Thoracic aorta (tissue), 2 donors: ENCODE data around the gene LRIT1. TPM values are rescaled to one million over a fixed set of nuclear protein-coding genes. Genes with fewer than 3 reads are reported as not detected.
"Not testable (repeated sequence)": the region's sequence is repeated elsewhere in the genome, so short reads cannot be mapped to it uniquely, and the experiment has no call there.

ENCODE experiments used
- ATAC-seq: fragments of 150-250 bp; one replicate; pipeline ENCODE4 v1.8.0; 2017; ENCODE audit warnings: low read depth; ENCODE audit not compliant: insufficient number of reproducible peaks, low FRiP score
- DNase-seq: peaks from one replicate; pipeline ENCODE4 v3.0.0-alpha.2; 2020; ENCODE audit warnings: low spot score
- H3K27ac ChIP-seq, 2 donors: fragments of 200-600 bp; sonication (generic); 1 replicate in 1 of 2; 2 replicates in 1 of 2; pipeline ENCODE4 v1.5.1; 2016; ENCODE audit warnings: mild to moderate bottlenecking in 2 of 2, moderate library complexity in 2 of 2
- H3K27me3 ChIP-seq: fragments of 200-600 bp; sonication (generic); replicated peaks from 2 replicates; pipeline ENCODE4 v1.6.0; 2016; ENCODE audit warnings: mild to moderate bottlenecking; ENCODE audit not compliant: insufficient read depth
- H3K36me3 ChIP-seq: fragments of 200-600 bp; sonication (generic); one replicate; pipeline ENCODE4 v1.5.1; 2016
- H3K4me1 ChIP-seq, 2 donors: fragments of 200-600 bp; sonication (generic); 1 replicate in 1 of 2; 2 replicates in 1 of 2; pipeline versions ENCODE4 v1.5.1 to v1.6.0; 2016; ENCODE audit warnings: low read depth in 2 of 2, mild to moderate bottlenecking in 1 of 2; ENCODE audit not compliant: control insufficient read depth in 1 of 2
- H3K4me3 ChIP-seq: fragments of 200-600 bp; sonication (generic); 2 replicates; pipeline ENCODE4 v1.5.1; 2016; ENCODE audit warnings: mild to moderate bottlenecking
- H3K9me3 ChIP-seq: fragments of 200-600 bp; sonication (generic); 2 replicates; pipeline ENCODE4 v1.5.1; 2016
- total RNA-seq, 2 donors: library from RNA; depleted of rRNA; stranded (reverse); fragments of >200 nt; gene quantifications; one replicate each; pipeline versions ENCODE4 v1.1.0 to v1.2.3, GENCODE V29; 2016
- TF ChIP-seq, protein P1 (sequence below): fragments of 200-600 bp; sonication (generic); IDR thresholded peaks from one replicate; pipeline ENCODE4 v1.5.1; 2019; ENCODE audit warnings: antibody characterized with exemption

LRIT1 gene, protein sequence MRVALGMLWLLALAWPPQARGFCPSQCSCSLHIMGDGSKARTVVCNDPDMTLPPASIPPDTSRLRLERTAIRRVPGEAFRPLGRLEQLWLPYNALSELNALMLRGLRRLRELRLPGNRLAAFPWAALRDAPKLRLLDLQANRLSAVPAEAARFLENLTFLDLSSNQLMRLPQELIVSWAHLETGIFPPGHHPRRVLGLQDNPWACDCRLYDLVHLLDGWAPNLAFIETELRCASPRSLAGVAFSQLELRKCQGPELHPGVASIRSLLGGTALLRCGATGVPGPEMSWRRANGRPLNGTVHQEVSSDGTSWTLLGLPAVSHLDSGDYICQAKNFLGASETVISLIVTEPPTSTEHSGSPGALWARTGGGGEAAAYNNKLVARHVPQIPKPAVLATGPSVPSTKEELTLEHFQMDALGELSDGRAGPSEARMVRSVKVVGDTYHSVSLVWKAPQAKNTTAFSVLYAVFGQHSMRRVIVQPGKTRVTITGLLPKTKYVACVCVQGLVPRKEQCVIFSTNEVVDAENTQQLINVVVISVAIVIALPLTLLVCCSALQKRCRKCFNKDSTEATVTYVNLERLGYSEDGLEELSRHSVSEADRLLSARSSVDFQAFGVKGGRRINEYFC
- total RNA-seq, result not detected

DNA sequence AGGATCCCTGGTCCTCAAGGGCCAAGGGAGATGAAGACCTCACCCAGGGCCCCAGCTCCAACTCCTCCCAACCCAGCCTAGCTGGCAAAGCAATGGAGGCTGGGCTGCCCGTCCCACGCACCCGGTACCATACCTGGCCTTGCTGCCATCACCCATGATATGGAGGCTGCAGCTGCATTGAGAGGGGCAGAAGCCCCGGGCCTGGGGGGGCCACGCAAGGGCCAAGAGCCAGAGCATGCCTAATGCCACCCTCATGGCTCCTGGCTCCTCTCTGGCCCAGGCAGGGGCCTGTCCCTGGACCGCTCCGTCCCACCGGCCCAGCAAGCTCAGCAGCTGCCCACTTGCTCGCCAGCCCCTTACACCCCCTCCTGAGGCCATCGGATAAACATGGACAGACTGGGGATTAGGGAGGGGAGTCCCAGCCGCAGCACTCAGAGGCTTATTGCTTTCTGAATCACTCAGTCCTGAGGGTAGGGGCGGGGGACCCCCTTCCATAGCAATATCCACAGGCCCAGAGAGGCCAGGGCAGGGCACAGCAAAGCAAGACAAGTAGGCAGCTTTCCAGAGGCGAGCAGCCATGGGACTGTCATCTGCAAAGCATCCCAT lies at the start of gene LRIT1:
Gene LRIT1 (minus strand): TSS at position 362 of the 606 bp plus-strand sequence. CDS start 107 bp downstream, at position 255.
- ATAC-seq, result no peak
- no peak within 1 kb of the TSS for H3K4me3 ChIP-seq
- no peak for DNase-seq
- H3K36me3 ChIP-seq, result no peaks in the 10 kb centered on the region
- no peaks in the 10 kb centered on the region for H3K9me3 ChIP-seq
- TF ChIP-seq, protein P1, sequence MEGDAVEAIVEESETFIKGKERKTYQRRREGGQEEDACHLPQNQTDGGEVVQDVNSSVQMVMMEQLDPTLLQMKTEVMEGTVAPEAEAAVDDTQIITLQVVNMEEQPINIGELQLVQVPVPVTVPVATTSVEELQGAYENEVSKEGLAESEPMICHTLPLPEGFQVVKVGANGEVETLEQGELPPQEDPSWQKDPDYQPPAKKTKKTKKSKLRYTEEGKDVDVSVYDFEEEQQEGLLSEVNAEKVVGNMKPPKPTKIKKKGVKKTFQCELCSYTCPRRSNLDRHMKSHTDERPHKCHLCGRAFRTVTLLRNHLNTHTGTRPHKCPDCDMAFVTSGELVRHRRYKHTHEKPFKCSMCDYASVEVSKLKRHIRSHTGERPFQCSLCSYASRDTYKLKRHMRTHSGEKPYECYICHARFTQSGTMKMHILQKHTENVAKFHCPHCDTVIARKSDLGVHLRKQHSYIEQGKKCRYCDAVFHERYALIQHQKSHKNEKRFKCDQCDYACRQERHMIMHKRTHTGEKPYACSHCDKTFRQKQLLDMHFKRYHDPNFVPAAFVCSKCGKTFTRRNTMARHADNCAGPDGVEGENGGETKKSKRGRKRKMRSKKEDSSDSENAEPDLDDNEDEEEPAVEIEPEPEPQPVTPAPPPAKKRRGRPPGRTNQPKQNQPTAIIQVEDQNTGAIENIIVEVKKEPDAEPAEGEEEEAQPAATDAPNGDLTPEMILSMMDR, result no peak
- H3K4me1 ChIP-seq, result no peaks in the 10 kb centered on the region
- H3K27ac ChIP-seq, result no peak within 1 kb of the TSS
- H3K27me3 ChIP-seq, result no peaks in the 10 kb centered on the region

DNA sequence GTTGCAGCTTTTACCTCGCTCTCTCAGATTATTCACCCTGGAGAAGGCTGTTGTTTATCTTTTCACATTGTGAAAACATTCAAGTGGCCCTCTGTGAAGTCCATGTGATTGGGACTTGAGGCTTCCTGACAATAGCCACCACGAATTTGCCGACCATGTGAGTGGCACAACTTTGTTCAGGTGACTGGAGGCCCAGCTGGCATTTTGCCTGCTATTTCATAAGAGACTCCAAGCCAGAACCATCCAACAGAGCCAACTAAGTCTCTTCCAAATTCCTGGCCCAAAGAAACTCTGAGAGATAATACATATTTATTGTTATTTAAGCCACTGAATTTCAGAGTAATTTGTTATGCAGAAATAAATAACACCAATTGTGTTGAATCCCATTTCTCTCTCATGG lies 48.9 kb upstream of the LRIT1 start:
- Histone ChIP-seq H3K27me3 (no peaks in the 10 kb centered on the region), H3K9me3 (no peaks in the 10 kb centered on the region), H3K27ac (no peak overlapping the region), H3K36me3 (no peaks in the 10 kb centered on the region), H3K4me1 (peaks cover 2 to 11% of the 10 kb centered on the region in 2 donors), H3K4me3 (no peak overlapping the region)
- ATAC-seq (no peak), DNase-seq (no peak)
- TF ChIP-seq, protein P1, result no peak

DNA sequence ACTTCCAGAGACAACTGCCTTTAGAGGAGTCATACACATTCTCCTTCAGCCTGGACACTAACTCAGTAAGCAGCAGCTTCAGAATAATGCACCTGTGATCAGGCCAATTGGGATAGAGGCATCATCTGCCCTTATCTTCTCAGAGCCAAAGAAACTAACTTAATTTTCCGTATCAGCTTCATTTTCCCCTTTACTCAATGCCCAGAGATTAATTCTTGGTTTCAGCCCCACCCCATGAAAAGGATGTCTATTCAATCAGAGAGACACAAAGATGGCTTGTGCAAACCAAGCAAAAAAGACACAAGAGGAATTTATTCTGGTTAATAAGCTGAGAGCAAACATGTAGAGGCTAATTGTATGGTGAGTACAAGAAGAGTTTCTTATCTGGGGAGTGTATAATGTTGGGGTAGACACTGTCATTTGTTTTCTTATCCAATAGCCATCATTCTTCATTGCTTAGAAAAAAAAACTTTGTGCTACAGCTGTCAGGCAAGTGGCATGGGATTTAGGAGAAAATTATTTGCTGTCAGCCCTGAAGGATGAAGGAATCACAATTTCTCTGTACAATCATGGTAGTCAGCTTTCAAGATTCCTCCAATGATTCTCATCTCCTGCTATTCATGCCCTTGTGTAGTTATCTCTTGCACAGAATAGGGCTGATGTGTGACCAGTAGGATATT lies 48.3 kb upstream of the LRIT1 start:
- ATAC-seq (no peak), DNase-seq (no peak)
- Histone ChIP-seq H3K27ac (no peak overlapping the region), H3K4me1 (peaks cover 0 to 6% of the 10 kb centered on the region in 2 donors), H3K27me3 (no peaks in the 10 kb centered on the region), H3K4me3 (no peak overlapping the region), H3K36me3 (no peaks in the 10 kb centered on the region), H3K9me3 (no peaks in the 10 kb centered on the region)
- TF ChIP-seq, protein P1, result no peak

DNA sequence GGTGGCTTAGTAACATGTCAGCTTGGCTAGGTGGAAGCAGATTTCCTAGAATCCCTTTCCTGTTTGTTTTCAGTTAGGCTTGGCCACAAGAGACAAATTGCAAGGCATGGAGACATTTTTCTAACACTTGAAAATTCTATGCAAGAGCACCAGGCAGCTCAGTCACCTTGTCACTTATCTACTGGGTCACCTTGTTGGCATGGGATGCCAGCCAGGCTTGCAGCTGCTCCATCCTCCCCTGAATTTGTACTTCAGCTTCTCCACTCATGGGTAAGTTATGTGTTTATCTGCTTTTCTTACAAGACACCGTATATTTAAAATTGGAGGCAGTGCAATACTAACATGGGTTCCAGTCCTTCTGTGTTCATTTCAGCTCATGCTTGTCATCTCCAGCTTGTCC lies 46.8 kb upstream of the LRIT1 start:
- no peak overlapping the region for H3K27ac ChIP-seq
- H3K27me3 ChIP-seq, result no peaks in the 10 kb centered on the region
- ATAC-seq (no peak), DNase-seq (no peak)
- no peaks in the 10 kb centered on the region for H3K36me3 ChIP-seq
- H3K4me1 ChIP-seq, result no peaks in the 10 kb centered on the region
- TF ChIP-seq, protein P1, result no peak
- H3K4me3 ChIP-seq, result no peak overlapping the region
- H3K9me3 ChIP-seq, result no peaks in the 10 kb centered on the region

DNA sequence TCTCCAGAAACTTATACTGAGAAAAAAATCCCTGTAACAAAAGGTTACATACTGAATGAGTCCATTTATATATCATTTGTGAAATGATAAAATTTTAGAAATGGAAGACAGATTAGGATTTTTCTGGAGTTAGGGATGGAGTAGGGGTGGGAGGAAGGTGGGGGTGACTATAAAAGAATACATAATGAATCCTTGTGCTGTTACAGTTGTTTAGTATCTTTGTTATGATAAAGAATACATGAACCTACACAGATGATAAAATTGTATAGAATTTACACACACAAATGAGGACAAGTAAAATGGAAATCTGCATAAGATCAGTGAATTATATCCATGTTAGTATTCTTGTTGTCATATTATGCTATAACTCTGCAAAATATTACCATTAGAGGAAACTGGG lies 45.3 kb upstream of the LRIT1 start:
- Histone ChIP-seq H3K36me3 (no peaks in the 10 kb centered on the region), H3K4me1 (no peaks in the 10 kb centered on the region), H3K27ac (no peak overlapping the region), H3K9me3 (no peaks in the 10 kb centered on the region), H3K4me3 (no peak overlapping the region), H3K27me3 (no peaks in the 10 kb centered on the region)
- DNase-seq (no peak), ATAC-seq (no peak)
- TF ChIP-seq, protein P1, result no peak

DNA sequence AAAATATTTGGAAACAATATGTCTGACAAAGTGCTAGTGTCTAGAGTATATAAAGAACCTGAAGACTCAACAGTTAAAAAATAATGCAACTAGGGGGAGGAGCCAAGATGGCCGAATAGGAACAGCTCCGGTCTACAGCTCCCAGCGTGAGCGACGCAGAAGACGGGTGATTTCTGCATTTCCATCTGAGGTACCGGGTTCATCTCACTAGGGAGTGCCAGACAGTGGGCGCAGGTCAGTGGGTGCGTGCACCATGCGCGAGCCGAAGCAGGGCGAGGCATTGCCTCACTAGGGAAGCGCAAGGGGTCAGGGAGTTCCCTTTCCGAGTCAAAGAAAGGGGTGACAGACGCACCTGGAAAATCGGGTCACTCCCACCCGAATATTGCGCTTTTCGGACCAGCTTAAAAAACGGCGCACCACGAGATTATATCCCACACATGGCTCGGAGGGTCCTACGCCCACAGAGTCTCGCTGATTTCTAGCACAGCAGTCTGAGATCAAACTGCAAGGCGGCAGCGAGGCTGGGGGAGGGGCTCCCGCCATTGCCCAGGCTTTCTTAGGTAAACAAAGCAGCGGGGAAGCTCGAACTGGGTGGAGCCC lies 38.6 kb upstream of the LRIT1 start:
- not testable (repeated sequence) for H3K36me3 ChIP-seq, H3K27me3 ChIP-seq, H3K9me3 ChIP-seq, H3K27ac ChIP-seq, ATAC-seq, DNase-seq, H3K4me3 ChIP-seq, H3K4me1 ChIP-seq
